HG03432 (cell line): ENCODE data around the gene CLEC4F.

ENCODE experiments used
- ATAC-seq: cut with Tn5 transposase; IDR thresholded peaks from one replicate; pipeline ENCODE4 v1.9.1; 2021; ENCODE audit warnings: mild to moderate bottlenecking, moderate library complexity; ENCODE audit not compliant: unreplicated experiment

The CLEC4F gene

DNA sequence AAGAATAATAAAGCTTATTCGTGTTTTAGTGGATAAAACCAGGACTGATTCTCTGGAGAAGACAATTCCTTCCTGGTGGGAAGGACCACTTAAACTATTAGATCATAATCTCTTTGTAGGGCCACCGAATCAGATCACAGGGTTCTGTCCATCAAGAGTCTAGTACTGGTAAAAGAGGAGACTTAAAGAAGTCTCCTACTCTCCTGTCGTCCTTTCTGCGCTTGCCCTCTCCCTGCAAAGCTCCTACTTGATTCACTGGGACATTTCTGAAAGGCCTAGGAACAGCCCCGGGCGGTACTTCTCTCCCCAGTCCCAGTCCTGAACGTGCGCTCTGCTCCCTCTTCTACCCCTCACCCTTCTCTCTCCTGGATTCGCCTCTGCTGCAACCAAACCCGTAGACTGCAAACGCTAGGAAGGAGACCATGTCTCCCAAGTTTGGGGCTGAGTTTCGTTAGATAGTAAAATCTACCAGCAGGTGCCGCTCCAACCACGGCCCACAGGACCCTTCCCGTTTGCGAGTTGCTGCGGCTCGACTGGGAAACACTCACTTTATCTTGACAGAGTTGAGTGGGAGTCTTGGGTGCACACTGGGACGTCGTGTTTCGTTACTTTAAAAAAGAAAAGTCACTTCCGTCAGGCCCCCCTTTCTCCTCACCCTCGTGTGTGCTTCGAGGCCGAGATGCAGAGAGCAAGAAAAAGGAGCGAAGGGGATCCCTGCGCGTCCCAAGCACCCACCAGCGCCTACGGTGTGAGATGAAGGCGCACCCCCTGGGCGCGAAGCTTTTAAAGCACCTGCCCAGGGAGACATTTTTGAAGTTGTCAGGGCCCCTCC is 30.9 kb downstream of the CLEC4F start:
- ATAC-seq: no peak

DNA sequence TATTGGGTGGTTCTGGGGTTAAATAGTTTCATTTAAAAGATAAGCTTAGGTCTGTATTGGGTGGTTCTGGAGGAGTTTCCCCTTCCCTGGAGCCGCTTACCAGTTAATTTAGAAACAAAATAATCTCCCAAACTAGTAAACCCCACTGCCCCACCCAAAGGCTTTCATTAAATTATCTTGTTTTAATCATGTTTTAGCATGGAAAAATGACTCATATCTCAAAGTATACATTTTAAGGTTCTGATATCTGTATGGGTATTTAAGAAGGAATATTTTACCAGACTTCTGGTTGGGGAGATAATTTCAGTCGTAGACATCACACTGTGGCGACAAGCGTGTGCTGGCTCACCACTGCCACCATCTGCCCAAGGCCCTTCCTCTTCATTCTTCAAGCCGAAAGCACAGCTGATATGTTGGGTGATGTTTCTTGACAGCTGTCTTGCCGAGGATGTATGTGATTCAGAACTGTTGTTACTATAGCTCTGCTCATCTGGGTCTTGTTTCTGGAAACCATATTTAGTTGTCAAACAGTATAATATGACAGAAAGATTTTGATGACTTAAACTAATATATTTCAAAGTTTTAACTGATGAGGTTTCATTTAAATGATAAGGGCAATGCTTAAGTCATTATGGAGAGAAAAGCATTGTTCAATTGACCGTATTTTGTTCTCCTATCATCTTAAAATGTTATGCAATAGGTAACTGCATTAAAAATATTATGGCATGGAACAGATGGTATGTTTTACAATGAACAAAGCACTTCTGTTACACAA is 35.1 kb downstream of the CLEC4F start:
- ATAC-seq: no peak

- ATAC-seq: no peak
Measured at GRCh38 chr2:70784320-70784719, 36.1 kb downstream of the CLEC4F start.

GRCh38 chr2:70779911-70780545 is 40.4 kb downstream of the CLEC4F start:
- ATAC-seq: no peak

DNA sequence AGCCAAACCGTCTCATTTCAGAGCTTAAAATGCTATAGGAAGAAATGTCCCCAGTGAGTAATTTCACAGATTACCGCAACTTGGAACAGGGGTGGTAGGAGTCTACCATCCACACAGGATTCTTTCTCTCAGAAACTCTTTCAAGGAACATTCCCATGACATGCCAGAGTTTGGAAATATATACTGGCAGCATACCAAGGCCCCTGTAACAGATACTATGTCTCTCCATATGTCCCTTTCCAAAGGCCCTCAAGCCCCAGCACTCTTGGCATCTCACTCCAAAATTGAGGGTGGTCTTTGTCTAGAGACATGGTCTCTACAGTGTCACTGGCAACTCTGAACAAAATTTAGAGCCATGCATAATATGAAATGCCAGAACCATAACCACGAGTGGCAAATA is 40.9 kb downstream of the CLEC4F start:
- no peak for ATAC-seq

DNA sequence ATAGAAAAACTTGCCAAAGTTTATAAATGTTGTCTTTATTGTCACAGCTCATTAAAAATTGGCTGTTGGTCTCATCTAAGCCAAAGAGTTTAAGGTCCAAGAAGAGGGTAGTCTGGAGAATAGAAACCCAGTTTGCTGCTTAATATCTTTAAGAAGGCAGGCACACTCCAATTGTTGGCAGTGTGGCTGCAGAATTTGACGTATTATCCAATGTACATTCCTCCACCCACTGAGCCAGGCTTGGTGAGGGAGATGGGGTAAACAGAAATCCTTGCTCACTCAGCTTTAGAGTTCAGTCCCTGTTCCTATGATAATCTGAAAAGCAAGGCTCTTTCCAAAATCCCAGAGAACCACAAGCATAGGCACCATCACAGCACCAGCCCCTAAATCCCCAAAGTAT is 41.7 kb downstream of the CLEC4F start:
- no peak for ATAC-seq

DNA sequence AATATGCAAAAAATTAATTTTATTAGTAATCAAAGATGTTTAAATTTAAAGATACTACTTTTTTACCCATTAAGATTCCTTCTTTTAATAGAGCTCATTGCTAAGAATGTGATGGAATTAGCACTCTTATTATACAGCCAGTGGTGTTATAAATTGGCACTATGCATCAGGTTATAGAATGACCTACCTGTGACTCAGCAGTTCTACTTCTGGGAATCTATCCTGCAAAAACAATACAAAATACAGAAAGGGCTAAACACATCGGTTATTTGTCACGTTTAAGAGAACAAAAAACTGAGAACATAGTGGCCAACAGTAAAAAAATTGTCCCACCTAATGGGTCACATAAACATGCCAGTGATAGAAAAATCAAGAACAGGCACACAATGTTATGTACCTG is 42.9 kb downstream of the CLEC4F start:
- ATAC-seq: no peak

GRCh38 chr2:70776266-70776665 is 44.1 kb downstream of the CLEC4F start:
- no peak for ATAC-seq

GRCh38 chr2:70775141-70775540 is 45.3 kb downstream of the CLEC4F start:
- no peak for ATAC-seq

DNA sequence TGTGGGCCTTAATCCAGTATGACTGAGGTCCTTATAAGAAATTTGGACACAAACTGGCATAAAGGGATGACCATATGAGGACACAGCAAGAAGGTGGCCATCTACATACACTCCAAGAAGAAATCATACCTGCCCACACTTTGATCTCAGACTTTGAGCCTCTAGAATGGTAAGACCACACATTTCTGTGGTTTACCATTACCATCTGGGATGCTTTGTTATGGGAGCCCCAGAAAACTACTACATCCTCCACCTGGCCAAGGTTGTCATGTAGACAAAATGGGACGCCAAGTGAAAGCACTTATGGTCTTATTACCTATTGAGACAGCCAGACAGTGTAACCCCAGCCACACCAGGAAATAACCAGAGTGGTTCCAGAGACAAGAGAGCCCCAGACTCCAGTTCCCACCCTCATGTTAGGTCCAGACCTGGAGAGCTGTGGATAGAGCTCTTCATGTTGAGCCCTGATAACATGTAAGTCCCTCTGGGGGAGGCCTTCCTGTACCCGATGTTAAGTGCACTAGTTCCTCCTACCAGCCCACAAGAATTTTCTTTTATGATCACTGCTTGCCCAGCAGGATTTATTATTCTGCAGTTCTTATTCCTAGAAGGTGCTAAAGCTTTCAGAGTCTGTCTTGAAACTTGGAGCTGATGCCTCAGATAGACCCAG is 47.8 kb downstream of the CLEC4F start:
- no peak for ATAC-seq

DNA sequence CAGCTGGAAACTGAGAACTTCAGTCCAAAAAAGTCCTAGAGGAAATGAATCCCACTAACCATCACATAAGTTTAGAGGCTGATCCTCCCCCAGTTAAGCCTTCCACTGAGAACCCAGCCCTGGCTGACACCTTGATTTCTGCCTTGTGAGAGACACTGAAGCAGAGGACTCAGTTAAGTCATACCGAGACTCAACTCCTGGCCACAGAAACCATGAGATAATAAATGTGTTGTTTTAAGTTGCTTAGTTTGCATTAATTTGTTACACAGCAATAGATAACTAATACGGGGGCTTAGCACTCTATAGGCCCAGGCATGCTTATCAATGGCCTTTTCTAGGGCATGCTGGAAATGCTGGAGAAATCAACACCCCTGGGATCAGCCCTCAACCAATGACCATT is 49.0 kb downstream of the CLEC4F start:
- peak; percentile 70 for ATAC-seq

GRCh38 chr2:70769450-70769849 is 50.9 kb downstream of the CLEC4F start:
- ATAC-seq: no peak

DNA sequence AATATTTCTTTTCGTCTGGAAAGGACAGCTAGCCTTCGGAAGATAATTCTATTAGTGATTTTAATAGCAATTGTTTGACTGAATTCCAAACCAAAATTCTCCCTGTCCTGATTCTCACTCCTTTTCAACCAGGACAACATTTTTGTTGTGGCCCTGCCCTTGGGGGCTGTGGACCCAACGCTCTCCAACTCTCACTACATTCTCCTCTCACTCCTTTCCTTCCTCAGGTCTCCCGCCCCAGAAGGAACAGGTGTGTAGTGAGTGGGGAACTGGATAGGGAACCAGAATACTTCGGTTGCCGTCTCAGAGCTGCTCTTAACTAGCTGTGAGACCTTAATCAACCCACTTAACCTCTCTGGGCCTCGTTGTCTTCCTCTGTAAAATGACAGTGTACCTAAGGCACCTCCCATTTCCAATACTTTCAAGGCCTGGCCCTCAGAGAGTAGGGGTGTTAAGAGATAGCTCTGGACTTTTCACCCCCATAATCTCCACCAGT is 51.8 kb downstream of the CLEC4F start:
- ATAC-seq: no peak

GRCh38 chr2:70767699-70768589 is 52.5 kb downstream of the CLEC4F start, which contains the start of gene ADD2:
TSS of gene ADD2 (minus strand) at chr2:70768200. CDS start at chr2:70706408, 61,792 bp downstream.
- peak; percentile 52 for ATAC-seq

GRCh38 chr2:70767079-70767698 is 53.2 kb downstream of the CLEC4F start:
- ATAC-seq: no peak

DNA sequence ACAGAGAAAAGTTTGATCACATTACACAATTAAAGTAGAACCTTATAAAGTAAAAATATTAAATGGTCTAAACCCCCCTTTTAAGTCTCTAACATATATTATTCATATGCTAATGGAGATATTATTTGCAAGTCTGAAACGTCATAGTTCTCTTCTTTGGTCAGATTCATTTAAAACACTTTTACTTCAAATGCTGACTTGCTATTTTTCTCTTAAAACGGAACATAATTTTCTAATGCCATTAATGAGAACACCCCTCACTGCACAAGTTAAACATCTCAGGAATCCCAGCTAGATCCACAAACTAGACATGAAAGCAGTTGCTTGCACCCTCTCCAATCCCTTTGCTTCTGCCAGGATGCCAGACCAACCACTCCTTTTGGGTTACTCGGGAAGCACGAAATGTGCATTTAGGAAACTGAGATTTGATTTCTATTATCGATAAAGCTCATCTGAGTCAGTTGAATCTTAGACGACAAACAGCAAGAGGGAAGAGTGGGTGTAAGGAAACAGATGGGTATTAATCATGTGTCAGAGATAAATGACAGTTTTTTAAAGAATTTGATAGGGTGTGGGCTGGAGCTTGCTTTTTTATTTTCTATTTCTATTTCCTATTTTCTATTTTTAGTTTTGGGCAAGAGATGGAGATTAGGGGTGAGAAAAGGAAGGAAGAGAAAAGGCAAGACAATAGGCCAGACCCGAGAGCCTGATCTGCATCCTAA is 53.9 kb downstream of the CLEC4F start:
- no peak for ATAC-seq

DNA sequence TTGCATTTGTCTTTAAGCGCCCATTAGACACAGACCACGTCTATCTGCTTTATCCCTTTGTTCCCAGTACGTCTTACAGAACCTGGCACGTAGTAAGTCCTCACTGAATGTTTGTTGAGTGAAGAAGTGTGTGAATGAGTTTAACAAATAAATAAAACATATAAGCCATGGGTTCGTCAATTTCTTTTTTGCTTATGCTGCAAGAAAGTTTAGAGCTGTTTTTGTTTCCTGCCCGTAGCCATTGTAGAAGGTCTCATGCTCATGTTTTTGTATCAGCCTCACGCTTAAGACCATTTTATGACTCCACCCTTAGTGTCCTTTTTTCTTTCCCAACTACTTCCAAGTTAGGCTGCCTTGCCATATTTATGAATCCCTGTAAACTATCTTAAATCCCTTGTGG is 54.9 kb downstream of the CLEC4F start:
- ATAC-seq: no peak

- no peak for ATAC-seq
Measured at GRCh38 chr2:70759446-70759845, 61.0 kb downstream of the CLEC4F start.
